ENCODE results near the gene GYS1. TPM values are rescaled to one million over a fixed set of nuclear protein-coding genes. Genes with fewer than 3 reads are reported as not detected.

Gene GYS1
- total and polyA plus RNA-seq, 4 donors = 2.6 to 8.7 (median 6.3) TPM

DNA sequence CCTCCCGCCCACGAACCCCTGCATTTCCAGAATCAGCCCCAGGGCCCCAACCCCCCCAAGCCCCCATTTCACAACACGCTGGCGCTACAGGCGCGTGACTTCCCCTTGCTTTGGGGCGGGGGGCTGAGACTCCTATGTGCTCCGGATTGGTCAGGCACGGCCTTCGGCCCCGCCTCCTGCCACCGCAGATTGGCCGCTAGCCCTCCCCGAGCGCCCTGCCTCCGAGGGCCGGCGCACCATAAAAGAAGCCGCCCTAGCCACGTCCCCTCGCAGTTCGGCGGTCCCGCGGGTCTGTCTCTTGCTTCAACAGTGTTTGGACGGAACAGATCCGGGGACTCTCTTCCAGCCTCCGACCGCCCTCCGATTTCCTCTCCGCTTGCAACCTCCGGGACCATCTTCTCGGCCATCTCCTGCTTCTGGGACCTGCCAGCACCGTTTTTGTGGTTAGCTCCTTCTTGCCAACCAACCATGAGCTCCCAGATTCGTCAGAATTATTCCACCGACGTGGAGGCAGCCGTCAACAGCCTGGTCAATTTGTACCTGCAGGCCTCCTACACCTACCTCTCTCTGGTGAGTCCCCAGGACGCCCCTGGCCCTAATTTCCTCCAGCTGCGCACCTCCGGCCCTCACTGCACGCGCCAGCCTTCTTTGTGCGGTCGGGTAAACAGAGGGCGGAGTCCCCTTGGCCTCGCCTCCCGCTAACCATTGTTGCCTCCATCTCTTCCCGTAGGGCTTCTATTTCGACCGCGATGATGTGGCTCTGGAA, 27.9 kb downstream of the GYS1 start, which contains the start of gene FTL (continued):
- TF ChIP-seq, protein P1, sequence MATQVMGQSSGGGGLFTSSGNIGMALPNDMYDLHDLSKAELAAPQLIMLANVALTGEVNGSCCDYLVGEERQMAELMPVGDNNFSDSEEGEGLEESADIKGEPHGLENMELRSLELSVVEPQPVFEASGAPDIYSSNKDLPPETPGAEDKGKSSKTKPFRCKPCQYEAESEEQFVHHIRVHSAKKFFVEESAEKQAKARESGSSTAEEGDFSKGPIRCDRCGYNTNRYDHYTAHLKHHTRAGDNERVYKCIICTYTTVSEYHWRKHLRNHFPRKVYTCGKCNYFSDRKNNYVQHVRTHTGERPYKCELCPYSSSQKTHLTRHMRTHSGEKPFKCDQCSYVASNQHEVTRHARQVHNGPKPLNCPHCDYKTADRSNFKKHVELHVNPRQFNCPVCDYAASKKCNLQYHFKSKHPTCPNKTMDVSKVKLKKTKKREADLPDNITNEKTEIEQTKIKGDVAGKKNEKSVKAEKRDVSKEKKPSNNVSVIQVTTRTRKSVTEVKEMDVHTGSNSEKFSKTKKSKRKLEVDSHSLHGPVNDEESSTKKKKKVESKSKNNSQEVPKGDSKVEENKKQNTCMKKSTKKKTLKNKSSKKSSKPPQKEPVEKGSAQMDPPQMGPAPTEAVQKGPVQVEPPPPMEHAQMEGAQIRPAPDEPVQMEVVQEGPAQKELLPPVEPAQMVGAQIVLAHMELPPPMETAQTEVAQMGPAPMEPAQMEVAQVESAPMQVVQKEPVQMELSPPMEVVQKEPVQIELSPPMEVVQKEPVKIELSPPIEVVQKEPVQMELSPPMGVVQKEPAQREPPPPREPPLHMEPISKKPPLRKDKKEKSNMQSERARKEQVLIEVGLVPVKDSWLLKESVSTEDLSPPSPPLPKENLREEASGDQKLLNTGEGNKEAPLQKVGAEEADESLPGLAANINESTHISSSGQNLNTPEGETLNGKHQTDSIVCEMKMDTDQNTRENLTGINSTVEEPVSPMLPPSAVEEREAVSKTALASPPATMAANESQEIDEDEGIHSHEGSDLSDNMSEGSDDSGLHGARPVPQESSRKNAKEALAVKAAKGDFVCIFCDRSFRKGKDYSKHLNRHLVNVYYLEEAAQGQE (IDR thresholded peaks at IDR 0.05) = peak; percentile 96
- peak in 1 of 2 donors; percentile 46 for TF ChIP-seq GABPA (IDR thresholded peaks at IDR 0.05 in 1 of 2, conservative IDR thresholded peaks at IDR 0.05 in 1 of 2)
- TF ChIP-seq NR2F2 (IDR thresholded peaks at IDR 0.05) = no peak
- no peak for TF ChIP-seq FOXA2 (IDR thresholded peaks at IDR 0.05)
- TF ChIP-seq, protein P2, sequence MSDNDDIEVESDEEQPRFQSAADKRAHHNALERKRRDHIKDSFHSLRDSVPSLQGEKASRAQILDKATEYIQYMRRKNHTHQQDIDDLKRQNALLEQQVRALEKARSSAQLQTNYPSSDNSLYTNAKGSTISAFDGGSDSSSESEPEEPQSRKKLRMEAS (IDR thresholded peaks at IDR 0.05) = no peak

DNA sequence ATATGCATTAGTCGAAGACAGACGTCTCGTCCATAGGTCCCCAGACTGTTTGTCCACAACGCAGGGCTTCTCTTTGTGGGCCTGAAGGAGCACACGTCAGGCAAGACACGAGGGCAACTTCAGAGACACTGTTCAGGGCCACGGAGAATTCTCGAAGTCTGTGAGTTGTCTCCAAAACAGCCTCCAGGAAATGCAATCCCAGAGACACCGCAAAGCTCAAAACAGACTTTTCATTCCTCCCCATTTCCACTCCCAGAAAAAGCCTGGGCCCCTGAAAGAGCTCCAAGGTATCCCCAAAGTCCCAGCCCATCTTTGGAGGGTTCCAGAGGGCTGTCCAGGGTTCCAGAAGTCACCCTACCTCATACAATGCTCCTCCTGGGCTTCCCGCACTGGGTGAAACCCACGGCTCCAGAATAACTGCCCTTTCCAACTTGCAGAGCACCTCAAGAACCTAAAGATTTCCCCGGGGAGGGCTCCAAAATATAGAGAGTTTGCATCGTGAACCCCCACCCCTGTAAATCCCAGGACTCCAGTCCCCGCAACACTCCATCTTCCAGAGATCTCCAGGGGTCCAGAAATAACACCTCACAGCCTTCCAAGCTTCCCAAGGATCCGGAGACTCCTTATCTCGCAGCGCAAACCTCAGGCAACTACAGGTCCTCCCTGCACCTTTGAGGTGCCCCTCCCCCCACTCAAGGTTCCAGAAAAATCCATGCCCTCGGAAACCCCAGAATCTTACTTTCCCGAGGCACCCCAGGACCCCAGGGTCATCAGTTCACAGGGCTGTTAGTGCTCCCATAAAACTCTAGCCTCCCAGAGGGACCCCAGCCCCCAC, 28.7 kb downstream of the GYS1 start:
- Histone ChIP-seq H3K36me3 (ENCODE audit: control insufficient read depth in 4 of 4, insufficient read depth in 3 of 4, low read depth in 1 of 4, low read length in 3 of 4) (peaks cover 0 to 5% (median 1%) of the 10 kb centered on the region in 4 donors), H3K4me3 (ENCODE audit: low read depth in 1 of 3, low read length in 3 of 3) (peak overlapping the region; percentile 53 to 69 (median 64)), H3K27me3 (ENCODE audit: control insufficient read depth in 4 of 4, insufficient read depth in 4 of 4, low read length in 3 of 4) (no peaks in the 10 kb centered on the region), H3K9ac (ENCODE audit: low read depth in 1 of 2, low read length in 2 of 2) (peak overlapping the region; percentile 92), H3K4me1 (ENCODE audit: control insufficient read depth in 4 of 4, insufficient read depth in 4 of 4, low read length in 3 of 4) (peaks cover 7 to 36% (median 25%) of the 10 kb centered on the region in 4 donors), H3K27ac (ENCODE audit: low read depth in 1 of 2, low read length in 2 of 2) (peak overlapping the region; percentile 90 to 96), H3K9me3 (ENCODE audit: control insufficient read depth in 4 of 4, low read length in 3 of 4) (no peaks in the 10 kb centered on the region)
- WGBS = 6% methylated on average over 19 of the region's 19 CpGs
- TF ChIP-seq, protein P2 (IDR thresholded peaks at IDR 0.05) = peak; percentile 21
- TF ChIP-seq SP1 (IDR thresholded peaks at IDR 0.05) = no peak
- peak; percentile 47 for DNase-seq (ENCODE audit: low spot score)

DNA sequence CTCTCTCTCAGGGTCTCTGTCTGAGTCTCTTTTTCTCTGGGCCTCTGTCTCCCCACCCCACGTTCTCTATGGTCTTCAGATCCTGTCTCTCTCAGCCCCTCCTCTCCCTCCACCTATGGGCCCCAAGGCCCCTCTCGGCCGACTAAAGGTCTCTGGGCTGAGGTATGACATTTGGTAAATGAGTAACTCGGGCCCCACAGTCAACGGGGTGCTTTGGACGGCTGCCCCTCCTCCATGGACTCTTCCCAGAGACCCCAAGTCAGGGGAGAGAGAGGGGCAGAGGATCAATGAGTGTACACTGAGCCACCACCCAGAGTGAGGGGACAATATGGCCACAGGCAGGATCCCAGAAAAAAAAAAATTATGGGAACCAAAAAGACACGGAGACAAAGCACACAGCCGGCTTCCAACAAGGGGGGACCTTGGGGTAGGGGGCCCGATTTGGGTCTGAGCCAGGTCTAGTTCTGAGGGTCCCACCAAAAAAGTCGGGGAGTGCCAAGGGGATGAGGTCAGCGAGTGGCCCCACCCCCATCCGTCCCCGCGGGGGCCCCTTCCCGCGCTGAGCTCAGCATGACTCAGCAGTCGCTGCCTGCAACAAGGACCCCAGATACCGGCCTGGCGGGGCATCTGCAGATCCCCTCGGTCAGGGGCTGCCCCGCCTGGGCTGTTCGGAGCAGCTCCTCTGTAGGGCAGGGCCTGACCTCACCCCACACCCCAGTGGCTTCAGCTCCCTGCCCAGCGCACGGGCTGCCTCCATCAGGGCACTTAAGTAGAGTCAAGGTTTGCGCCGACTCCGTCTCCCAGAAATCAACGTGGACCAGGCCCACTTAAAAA, 29.5 kb downstream of the GYS1 start:
- Histone ChIP-seq H3K27ac (ENCODE audit: low read depth in 1 of 2, low read length in 2 of 2) (peak overlapping the region; percentile 90 to 96), H3K4me1 (ENCODE audit: control insufficient read depth in 4 of 4, insufficient read depth in 4 of 4, low read length in 3 of 4) (peaks cover 7 to 32% (median 20%) of the 10 kb centered on the region in 4 donors), H3K27me3 (ENCODE audit: control insufficient read depth in 4 of 4, insufficient read depth in 4 of 4, low read length in 3 of 4) (no peaks in the 10 kb centered on the region), H3K9ac (ENCODE audit: low read depth in 1 of 2, low read length in 2 of 2) (peak overlapping the region; percentile 92), H3K4me3 (ENCODE audit: low read depth in 1 of 3, low read length in 3 of 3) (peak overlapping the region; percentile 53 to 69 (median 64)), H3K9me3 (ENCODE audit: control insufficient read depth in 4 of 4, low read length in 3 of 4) (no peaks in the 10 kb centered on the region), H3K36me3 (ENCODE audit: control insufficient read depth in 4 of 4, insufficient read depth in 3 of 4, low read depth in 1 of 4, low read length in 3 of 4) (peaks cover 0 to 5% (median 1%) of the 10 kb centered on the region in 4 donors)
- WGBS = 4% methylated on average over 28 of the region's 28 CpGs
- peak; percentile 92 for DNase-seq (ENCODE audit: low spot score)
- TF ChIP-seq, protein P2 (IDR thresholded peaks at IDR 0.05) = peak; percentile 12
- TF ChIP-seq RXRA (IDR thresholded peaks at IDR 0.05) (peak; percentile 4 to 43), GABPA (IDR thresholded peaks at IDR 0.05 in 1 of 2, conservative IDR thresholded peaks at IDR 0.05 in 1 of 2) (no peak), JUND (IDR thresholded peaks at IDR 0.05) (peak; percentile 77 to 81), TAF1 (conservative IDR thresholded peaks at IDR 0.05) (peak; percentile 78), SP1 (IDR thresholded peaks at IDR 0.05) (peak; percentile 69), EGR1 (IDR thresholded peaks at IDR 0.05; ENCODE audit: low read depth in 2 of 2) (peak in 1 of 2 donors; percentile 4), HNF4G (IDR thresholded peaks at IDR 0.05) (peak; percentile 49), FOXA1 (IDR thresholded peaks at IDR 0.05) (no peak), RAD21 (IDR thresholded peaks at IDR 0.05) (peak in 1 of 2 donors; percentile 19), YY1 (IDR thresholded peaks at IDR 0.05) (peak; percentile 81), HNF4A (conservative IDR thresholded peaks at IDR 0.05) (peak; percentile 60), FOXA2 (IDR thresholded peaks at IDR 0.05) (peak; percentile 4)
- TF ChIP-seq, protein P3, sequence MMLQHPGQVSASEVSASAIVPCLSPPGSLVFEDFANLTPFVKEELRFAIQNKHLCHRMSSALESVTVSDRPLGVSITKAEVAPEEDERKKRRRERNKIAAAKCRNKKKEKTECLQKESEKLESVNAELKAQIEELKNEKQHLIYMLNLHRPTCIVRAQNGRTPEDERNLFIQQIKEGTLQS (IDR thresholded peaks at IDR 0.05) = no peak
- TF ChIP-seq, protein P4, sequence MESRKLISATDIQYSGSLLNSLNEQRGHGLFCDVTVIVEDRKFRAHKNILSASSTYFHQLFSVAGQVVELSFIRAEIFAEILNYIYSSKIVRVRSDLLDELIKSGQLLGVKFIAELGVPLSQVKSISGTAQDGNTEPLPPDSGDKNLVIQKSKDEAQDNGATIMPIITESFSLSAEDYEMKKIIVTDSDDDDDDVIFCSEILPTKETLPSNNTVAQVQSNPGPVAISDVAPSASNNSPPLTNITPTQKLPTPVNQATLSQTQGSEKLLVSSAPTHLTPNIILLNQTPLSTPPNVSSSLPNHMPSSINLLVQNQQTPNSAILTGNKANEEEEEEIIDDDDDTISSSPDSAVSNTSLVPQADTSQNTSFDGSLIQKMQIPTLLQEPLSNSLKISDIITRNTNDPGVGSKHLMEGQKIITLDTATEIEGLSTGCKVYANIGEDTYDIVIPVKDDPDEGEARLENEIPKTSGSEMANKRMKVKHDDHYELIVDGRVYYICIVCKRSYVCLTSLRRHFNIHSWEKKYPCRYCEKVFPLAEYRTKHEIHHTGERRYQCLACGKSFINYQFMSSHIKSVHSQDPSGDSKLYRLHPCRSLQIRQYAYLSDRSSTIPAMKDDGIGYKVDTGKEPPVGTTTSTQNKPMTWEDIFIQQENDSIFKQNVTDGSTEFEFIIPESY (IDR thresholded peaks at IDR 0.05) = no peak

All from liver (tissue), 9 donors.